H1 (cell line): ENCODE results near the gene UGT2B15. TPM values are rescaled to one million over a fixed set of nuclear protein-coding genes. Genes with fewer than 3 reads are reported as not detected.
"Not testable (repeated sequence)": the region's sequence is repeated elsewhere in the genome, so short reads cannot be mapped to it uniquely, and the experiment has no call there.

Source experiments
- CTCF ChIA-PET: fragments of 300-600 bp; sonication (Branson Sonifier 250); formaldehyde crosslinking; loops from one replicate; lab custom pipeline; 2021; ENCODE audit not compliant: partially characterized antibody; lab: Charles Lee
- POLR2A ChIA-PET: fragments of 300-600 bp; sonication (Branson Sonifier 250); formaldehyde crosslinking; loops from one replicate; lab custom pipeline; 2021; ENCODE audit warnings: inconsistent platforms; ENCODE audit not compliant: partially characterized antibody; lab: Charles Lee
- DNase-seq, 2 experiments: peaks; one replicate each; pipeline versions ENCODE4 v3.0.0 to v3.0.0-alpha.2; 2010 to 2022; ENCODE audit warnings: low spot score in 2 of 2, low read depth in 1 of 2, mixed read lengths in 1 of 2
- FAIRE-seq: peaks from 2 replicates; lab custom pipeline; 2011; peaks lifted over from hg19 to GRCh38; lab: Jason Lieb, UNC
- H2AFZ ChIP-seq: 2 replicates; pipeline ENCODE4 v1.8.1; 2012; ENCODE audit warnings: low read length, inconsistent platforms
- H2AK5ac ChIP-seq: 2 replicates; pipeline ENCODE4 v1.6.1; 2013; ENCODE audit warnings: low read depth, low read length
- H2BK120ac ChIP-seq: replicated peaks from 2 replicates; pipeline ENCODE3; 2013; ENCODE audit warnings: low read depth, low read length, inconsistent platforms
- H2BK12ac ChIP-seq: 2 replicates; pipeline ENCODE4 v1.6.1; 2013; ENCODE audit warnings: low read depth, low read length
- H2BK15ac ChIP-seq: 2 replicates; pipeline ENCODE4 v1.6.1; 2013; ENCODE audit warnings: low read length
- H2BK20ac ChIP-seq: 2 replicates; pipeline ENCODE4 v1.6.1; 2013; ENCODE audit warnings: low read length
- H2BK5ac ChIP-seq: 2 replicates; pipeline ENCODE4 v1.6.1; 2013; ENCODE audit warnings: low read depth, low read length
- H3K14ac ChIP-seq: 2 replicates; pipeline ENCODE4 v1.6.1; 2013; ENCODE audit warnings: inconsistent platforms; ENCODE audit not compliant: insufficient read length
- H3K18ac ChIP-seq: 2 replicates; pipeline ENCODE4 v1.6.1; 2013; ENCODE audit warnings: low read length; ENCODE audit errors: extremely low read depth
- H3K23ac ChIP-seq: 2 replicates; pipeline ENCODE4 v1.6.1; 2013; ENCODE audit warnings: inconsistent platforms; ENCODE audit not compliant: insufficient read length
- H3K23me2 ChIP-seq: 2 replicates; pipeline ENCODE4 v1.6.1; 2013; ENCODE audit warnings: low read depth, low read length
- H3K27ac ChIP-seq: 2 replicates; pipeline ENCODE4 v1.6.1; 2011; ENCODE audit warnings: low read depth, low read length, inconsistent platforms
- H3K27me3 ChIP-seq, 4 experiments: replicated peaks in 1 of 4; 1 replicate in 1 of 4; 2 replicates in 3 of 4; pipeline versions ENCODE4 v1.6.1 to v1.8.1; 2011 to 2013; ENCODE audit warnings: low read length in 3 of 4, mild to moderate bottlenecking in 3 of 4, inconsistent platforms in 2 of 4, mixed read lengths in 2 of 4, moderate library complexity in 1 of 4; ENCODE audit not compliant: control insufficient read depth in 3 of 4, insufficient read depth in 3 of 4; ENCODE audit errors: extremely low read depth in 1 of 4
- H3K36me3 ChIP-seq, 4 experiments: 2 replicates each; pipeline versions ENCODE4 v1.6.1 to v1.8.1; 2011 to 2013; ENCODE audit warnings: mild to moderate bottlenecking in 4 of 4, low read length in 3 of 4, moderate library complexity in 2 of 4, control low read depth in 1 of 4, inconsistent platforms in 1 of 4; ENCODE audit not compliant: insufficient read depth in 4 of 4, control insufficient read depth in 2 of 4
- H3K4ac ChIP-seq: replicated peaks from 2 replicates; pipeline ENCODE3; 2013; ENCODE audit warnings: low read length, low read depth, mixed read lengths, inconsistent platforms; ENCODE audit not compliant: insufficient read length
- H3K4me1 ChIP-seq, 4 experiments: replicated peaks in 1 of 4; 1 replicate in 1 of 4; 2 replicates in 3 of 4; pipeline versions ENCODE4 v1.6.1 to v1.8.1; 2011 to 2013; ENCODE audit warnings: low read length in 3 of 4, inconsistent platforms in 2 of 4, mixed read lengths in 1 of 4; ENCODE audit not compliant: insufficient read depth in 4 of 4, control insufficient read depth in 3 of 4
- H3K4me2 ChIP-seq, 2 experiments: 2 replicates each; pipeline versions ENCODE4 v1.6.1 to v1.8.1; 2011 to 2013; ENCODE audit warnings: low read depth in 2 of 2, low read length in 2 of 2, control low read depth in 1 of 2, inconsistent platforms in 1 of 2, mild to moderate bottlenecking in 1 of 2; ENCODE audit not compliant: insufficient read depth in 1 of 2
- H3K4me3 ChIP-seq, 4 experiments: fragments of 200-600, 300-600 bp in 1 of 4; sonication (generic), shearing (Covaris generic), sonication (Bioruptor Twin) in 1 of 4; 2 replicates each; pipeline versions ENCODE4 v1.5.1 to v1.8.1; 2011 to 2016; ENCODE audit warnings: low read length in 4 of 4, low read depth in 3 of 4, control low read depth in 2 of 4, inconsistent platforms in 2 of 4, mild to moderate bottlenecking in 2 of 4, mixed read lengths in 1 of 4, moderate library complexity in 1 of 4; ENCODE audit not compliant: insufficient read depth in 2 of 4; ENCODE audit errors: extremely low read depth in 1 of 4
- H3K56ac ChIP-seq: replicated peaks from 2 replicates; pipeline ENCODE3; 2013; ENCODE audit warnings: low read depth, mild to moderate bottlenecking, mixed read lengths, low read length, inconsistent platforms; ENCODE audit not compliant: insufficient read length
- H3K79me1 ChIP-seq: 2 replicates; pipeline ENCODE4 v1.6.1; 2013; ENCODE audit warnings: low read depth, low read length, control low read depth
- H3K79me2 ChIP-seq, 2 experiments: 2 replicates each; pipeline versions ENCODE4 v1.6.1 to v1.8.1; 2012 to 2013; ENCODE audit warnings: low read length in 2 of 2, mild to moderate bottlenecking in 2 of 2, inconsistent platforms in 1 of 2; ENCODE audit not compliant: insufficient read depth in 2 of 2, control insufficient read depth in 1 of 2
- H3K9ac ChIP-seq, 4 experiments: replicated peaks in 1 of 4; 1 replicate in 1 of 4; 2 replicates in 3 of 4; pipeline versions ENCODE4 v1.6.1 to v1.8.1; 2011 to 2013; ENCODE audit warnings: low read depth in 3 of 4, low read length in 3 of 4, control low read depth in 2 of 4, mild to moderate bottlenecking in 2 of 4, moderate library complexity in 2 of 4, inconsistent platforms in 1 of 4; ENCODE audit errors: extremely low read depth in 1 of 4
- H3K9me3 ChIP-seq, 2 experiments: 2 replicates each; pipeline versions ENCODE4 v1.6.1 to v1.8.1; 2012 to 2013; ENCODE audit warnings: mild to moderate bottlenecking in 2 of 2, moderate library complexity in 2 of 2, control low read depth in 1 of 2, inconsistent platforms in 1 of 2, low read depth in 1 of 2, low read length in 1 of 2, mixed read lengths in 1 of 2; ENCODE audit not compliant: insufficient read depth in 2 of 2
- H4K20me1 ChIP-seq, 2 experiments: replicated peaks in 1 of 2; 2 replicates each; pipeline versions ENCODE3 to v1.8.1; 2011 to 2013; ENCODE audit warnings: inconsistent platforms in 2 of 2, low read length in 2 of 2, mild to moderate bottlenecking in 1 of 2; ENCODE audit not compliant: insufficient read depth in 2 of 2, control insufficient read depth in 1 of 2
- H4K5ac ChIP-seq: 2 replicates; pipeline ENCODE4 v1.6.1; 2013; ENCODE audit warnings: low read length, low read depth, mixed read lengths, inconsistent platforms; ENCODE audit not compliant: insufficient read length
- H4K8ac ChIP-seq: 2 replicates; pipeline ENCODE4 v1.8.0; 2013; ENCODE audit warnings: mild to moderate bottlenecking, moderate library complexity, low read length, inconsistent platforms; ENCODE audit not compliant: insufficient read depth; ENCODE audit errors: extremely low read depth
- H4K91ac ChIP-seq: replicated peaks from 2 replicates; pipeline ENCODE3; 2013; ENCODE audit warnings: low read length, mixed read lengths, inconsistent platforms; ENCODE audit not compliant: insufficient read length
- WGBS, 2 experiments: shearing (Covaris generic) in 1 of 2; methylation state at CpG; one replicate each; pipeline versions ENCODE4 v1.1.6 to v1.1.7; 2013 to 2015; ENCODE audit warnings: low lambda C conversion rate in 2 of 2, mixed read lengths in 2 of 2, inconsistent platforms in 1 of 2, low coverage in 1 of 2, missing lambda C conversion rate in 1 of 2; ENCODE audit not compliant: insufficient replicate concordance in 2 of 2, insufficient coverage in 1 of 2, insufficient read length in 1 of 2; ENCODE audit errors: extremely low coverage in 1 of 2, missing lambda C conversion rate in 1 of 2; 5-methylcytosine and 5-hydroxymethylcytosine counted together
- polyA plus RNA-seq, 7 experiments: library from polyadenylated mRNA; depleted of rRNA in 3 of 7; stranded (reverse) in 5 of 7; unstranded in 2 of 7; fragments of >200 nt in 5 of 7; fragments of 200-250 nt in 2 of 7; gene quantifications; 1 replicate in 5 of 7; 2 replicates in 1 of 7; 4 replicates in 1 of 7; pipeline versions ENCODE4 v1.2.1 to v1.2.3, GENCODE V29; 2011 to 2013; ENCODE audit warnings: missing spikeins in 2 of 7, mixed read lengths in 2 of 7
- total RNA-seq: library from RNA; stranded (reverse); fragmentation: NEBNext Ultra II Directional; extraction: Animal tissue kit (Norgen Biotek cat#: 25700); gene quantifications from 2 replicates; pipeline ENCODE4 v1.2.1, GENCODE V29; 2021

Gene UGT2B15
- total and polyA plus RNA-seq, 2 of the 8 experiments (the other 6 are each of a cell fraction or from before 2014, with no cell fraction given) = not detected

DNA sequence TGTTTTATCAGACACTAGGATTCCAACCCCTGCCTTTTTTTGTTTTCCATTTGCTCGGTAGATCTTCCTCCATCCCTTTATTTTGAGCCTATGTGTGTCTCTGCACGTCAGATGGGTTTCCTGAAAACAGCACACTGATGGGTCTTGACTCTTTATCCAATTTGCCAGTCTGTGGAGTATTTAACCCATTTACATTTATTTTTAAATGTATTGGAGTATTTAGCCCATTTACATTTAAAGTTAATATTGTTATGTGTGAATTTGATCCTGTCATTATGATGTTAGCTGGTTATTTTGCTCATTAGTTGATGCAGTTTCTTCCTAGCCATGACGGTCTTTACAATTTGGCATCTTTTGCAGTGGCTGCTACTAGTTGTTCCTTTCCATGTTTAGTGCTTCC is 10.8 kb upstream of the UGT2B15 start:
- H4K5ac ChIP-seq, H3K56ac ChIP-seq, POLR2A ChIA-PET, H3K79me1 ChIP-seq, H3K14ac ChIP-seq, H3K9ac ChIP-seq, H3K27me3 ChIP-seq, H4K91ac ChIP-seq, H3K36me3 ChIP-seq, H4K8ac ChIP-seq, H3K18ac ChIP-seq, H3K23me2 ChIP-seq, H2BK15ac ChIP-seq, H2AK5ac ChIP-seq, H2BK12ac ChIP-seq, DNase-seq, H3K79me2 ChIP-seq, H3K4ac ChIP-seq, H3K4me1 ChIP-seq, FAIRE-seq, H4K20me1 ChIP-seq, H3K23ac ChIP-seq, H2BK120ac ChIP-seq, H2BK5ac ChIP-seq, H3K4me3 ChIP-seq, H2BK20ac ChIP-seq, H3K9me3 ChIP-seq, H3K4me2 ChIP-seq, H3K27ac ChIP-seq, H2AFZ ChIP-seq: not testable (repeated sequence)
- CTCF ChIA-PET = interaction anchor here (0.6 kb wide), 1 partner anchor 489 kb away, joined by 4 read pairs; no protein-coding TSS in a partner anchor
- WGBS, 2 experiments = 89% methylated on average over 3 of the region's 3 CpGs; no CpG with 5 or more reads in 1 of the 2 experiments
